Karpas-422 (cell line): ENCODE results near the gene PACRG. TPM values are rescaled to one million over a fixed set of nuclear protein-coding genes. Genes with fewer than 3 reads are reported as not detected.

Source experiments
- DNase-seq: peaks from one replicate; pipeline ENCODE4 v3.0.0-alpha.2; 2015
- H2AFZ ChIP-seq: fragments of 200-600 bp; sonication (generic); 2 replicates; pipeline ENCODE4 v1.6.1; 2014; ENCODE audit warnings: antibody characterized with exemption, low read length, mixed read lengths
- H3K27ac ChIP-seq: fragments of 200-600 bp; sonication (generic); 2 replicates; pipeline ENCODE4 v1.5.1; 2014; ENCODE audit warnings: mild to moderate bottlenecking, low read length, moderate library complexity
- H3K27me3 ChIP-seq: fragments of 200-600 bp; sonication (generic); 2 replicates; pipeline ENCODE4 v1.6.1; 2014; ENCODE audit warnings: low read length, mixed read lengths
- H3K36me3 ChIP-seq: fragments of 200-600 bp; sonication (generic); 2 replicates; pipeline ENCODE4 v1.6.1; 2014; ENCODE audit warnings: low read length, mixed read lengths; ENCODE audit not compliant: insufficient read depth
- H3K4me1 ChIP-seq: fragments of 200-600 bp; sonication (generic); 2 replicates; pipeline ENCODE4 v1.6.1; 2014; ENCODE audit warnings: mild to moderate bottlenecking, low read length, mixed read lengths
- H3K4me2 ChIP-seq: fragments of 200-600 bp; sonication (generic); 2 replicates; pipeline ENCODE4 v1.6.1; 2014; ENCODE audit warnings: low read length, low read depth, mild to moderate bottlenecking; ENCODE audit not compliant: poor library complexity, severe bottlenecking
- H3K4me3 ChIP-seq: fragments of 200-600 bp; sonication (generic); 2 replicates; pipeline ENCODE4 v1.5.1; 2014; ENCODE audit warnings: mild to moderate bottlenecking, antibody characterized with exemption, low read length, mixed read lengths
- H3K79me2 ChIP-seq: fragments of 200-600 bp; sonication (generic); 2 replicates; pipeline ENCODE4 v1.6.1; 2014; ENCODE audit warnings: mild to moderate bottlenecking, low read length, mixed read lengths
- H3K9ac ChIP-seq: fragments of 200-600 bp; sonication (generic); 2 replicates; pipeline ENCODE4 v1.6.0; 2014; ENCODE audit warnings: low read length
- H3K9me2 ChIP-seq: fragments of 200-600 bp; sonication (generic), shearing (Covaris generic); replicated peaks from 2 replicates; pipeline ENCODE4 v1.6.0; 2014; ENCODE audit warnings: mild to moderate bottlenecking, low read length, moderate library complexity; ENCODE audit not compliant: insufficient read depth
- H3K9me3 ChIP-seq: fragments of 300-700, 200-600 bp; sonication (generic); 2 replicates; pipeline ENCODE4 v1.6.1; 2014; ENCODE audit warnings: low read length, mixed read lengths
- H4K20me1 ChIP-seq: fragments of 200-600 bp; sonication (generic); 2 replicates; pipeline ENCODE4 v1.6.1; 2014; ENCODE audit warnings: mild to moderate bottlenecking, antibody characterized with exemption, low read length, low read depth; ENCODE audit not compliant: insufficient read depth
- total RNA-seq: library from RNA; depleted of rRNA; stranded (reverse); fragments of >200 nt; shearing (Covaris generic); gene quantifications from 2 replicates; pipeline ENCODE4 v1.2.3, GENCODE V29; 2014; ENCODE audit warnings: low replicate concordance

Gene PACRG
- total RNA-seq, 1 experiment from 2014 or later, result not detected

- no peaks in the 10 kb centered on the region for H4K20me1 ChIP-seq
- H2AFZ ChIP-seq, result no peak overlapping the region
- no peaks in the 10 kb centered on the region for H3K79me2 ChIP-seq
- no peaks in the 10 kb centered on the region for H3K27me3 ChIP-seq
- no peak overlapping the region for H3K4me3 ChIP-seq
- no peak overlapping the region for H3K4me2 ChIP-seq
- no peak overlapping the region for H3K27ac ChIP-seq
- peaks cover 6% of the 10 kb centered on the region; the same call in 1 of the 2 replicates for H3K9me3 ChIP-seq
- no peak for DNase-seq
- H3K9me2 ChIP-seq, result no peaks in the 10 kb centered on the region
- no peaks in the 10 kb centered on the region for H3K4me1 ChIP-seq
- no peaks in the 10 kb centered on the region for H3K36me3 ChIP-seq
- H3K9ac ChIP-seq, result no peak overlapping the region
Observed at GRCh38 chr6:163345931-163346330, 618.2 kb downstream of the PACRG start.

- Histone ChIP-seq H3K4me2 (no peak overlapping the region), H2AFZ (no peak overlapping the region)
Observed at GRCh38 chr6:163346497-163346961, 618.8 kb downstream of the PACRG start.

GRCh38 chr6:163347021-163347446, 619.3 kb downstream of the PACRG start:
- Histone ChIP-seq H3K27ac (no peak overlapping the region), H3K4me2 (no peak overlapping the region), H3K9me3 (peaks cover 6% of the 10 kb centered on the region; the same call in 1 of the 2 replicates), H3K27me3 (no peaks in the 10 kb centered on the region), H3K4me1 (no peaks in the 10 kb centered on the region), H3K36me3 (no peaks in the 10 kb centered on the region), H3K9me2 (no peaks in the 10 kb centered on the region), H3K79me2 (no peaks in the 10 kb centered on the region), H3K4me3 (no peak overlapping the region), H4K20me1 (no peaks in the 10 kb centered on the region), H2AFZ (no peak overlapping the region), H3K9ac (no peak overlapping the region)
- DNase-seq, result no peak

More at GRCh38 chr6:163346497-163346961, 618.8 kb downstream of the PACRG start:
- Histone ChIP-seq H3K4me3 (no peak overlapping the region), H3K9me3 (peaks cover 6% of the 10 kb centered on the region; the same call in 1 of the 2 replicates), H3K27me3 (no peaks in the 10 kb centered on the region), H3K9me2 (no peaks in the 10 kb centered on the region), H3K79me2 (no peaks in the 10 kb centered on the region), H3K9ac (no peak overlapping the region), H3K4me1 (no peaks in the 10 kb centered on the region), H4K20me1 (no peaks in the 10 kb centered on the region), H3K36me3 (no peaks in the 10 kb centered on the region), H3K27ac (no peak overlapping the region)
- DNase-seq, result no peak

GRCh38 chr6:163348789-163349680, 621.3 kb downstream of the PACRG start:
- no peaks in the 10 kb centered on the region for H3K27me3 ChIP-seq
- H2AFZ ChIP-seq, result no peak overlapping the region
- H3K4me1 ChIP-seq, result no peaks in the 10 kb centered on the region
- H3K27ac ChIP-seq, result no peak overlapping the region
- no peak overlapping the region for H3K4me3 ChIP-seq
- no peak for DNase-seq
- no peaks in the 10 kb centered on the region for H3K36me3 ChIP-seq
- H4K20me1 ChIP-seq, result no peaks in the 10 kb centered on the region
- H3K9me3 ChIP-seq, result no peaks in the 10 kb centered on the region; the same call in 1 of the 2 replicates
- no peaks in the 10 kb centered on the region for H3K79me2 ChIP-seq
- H3K4me2 ChIP-seq, result no peak overlapping the region
- no peak overlapping the region for H3K9ac ChIP-seq
- H3K9me2 ChIP-seq, result no peaks in the 10 kb centered on the region

GRCh38 chr6:163349696-163350095, 621.9 kb downstream of the PACRG start:
- Histone ChIP-seq H3K27ac (no peak overlapping the region), H3K9ac (no peak overlapping the region), H3K79me2 (no peaks in the 10 kb centered on the region), H3K9me3 (no peaks in the 10 kb centered on the region; the same call in 1 of the 2 replicates), H3K27me3 (no peaks in the 10 kb centered on the region), H3K4me1 (peaks cover 2% of the 10 kb centered on the region), H3K4me3 (no peak overlapping the region), H4K20me1 (no peaks in the 10 kb centered on the region), H2AFZ (no peak overlapping the region), H3K36me3 (no peaks in the 10 kb centered on the region), H3K9me2 (no peaks in the 10 kb centered on the region), H3K4me2 (no peak overlapping the region)
- no peak for DNase-seq

- no peak for DNase-seq
- Histone ChIP-seq H3K4me3 (no peak overlapping the region), H3K27ac (no peak overlapping the region), H3K36me3 (no peaks in the 10 kb centered on the region), H3K4me1 (peaks cover 7% of the 10 kb centered on the region), H3K4me2 (no peak overlapping the region), H3K9ac (no peak overlapping the region), H3K27me3 (no peaks in the 10 kb centered on the region), H2AFZ (no peak overlapping the region), H3K9me3 (no peaks in the 10 kb centered on the region; the same call in 1 of the 2 replicates), H3K9me2 (no peaks in the 10 kb centered on the region), H3K79me2 (no peaks in the 10 kb centered on the region), H4K20me1 (no peaks in the 10 kb centered on the region)
Observed at GRCh38 chr6:163351013-163351412, 623.2 kb downstream of the PACRG start.

GRCh38 chr6:163352011-163352685, 624.4 kb downstream of the PACRG start:
- Histone ChIP-seq H4K20me1 (no peaks in the 10 kb centered on the region), H3K36me3 (no peaks in the 10 kb centered on the region), H2AFZ (no peak overlapping the region), H3K79me2 (no peaks in the 10 kb centered on the region), H3K27me3 (no peaks in the 10 kb centered on the region), H3K9ac (no peak overlapping the region), H3K9me2 (no peaks in the 10 kb centered on the region), H3K9me3 (no peaks in the 10 kb centered on the region; the same call in 1 of the 2 replicates), H3K4me1 (peaks cover 7% of the 10 kb centered on the region), H3K4me3 (no peak overlapping the region), H3K4me2 (no peak overlapping the region), H3K27ac (no peak overlapping the region)
- no peak for DNase-seq

- Histone ChIP-seq H3K9me2 (no peaks in the 10 kb centered on the region), H3K4me3 (no peak overlapping the region), H3K36me3 (no peaks in the 10 kb centered on the region), H3K79me2 (no peaks in the 10 kb centered on the region), H3K9ac (no peak overlapping the region), H2AFZ (no peak overlapping the region), H3K27ac (no peak overlapping the region), H3K4me1 (peaks cover 7% of the 10 kb centered on the region), H3K9me3 (no peaks in the 10 kb centered on the region; the same call in 1 of the 2 replicates), H4K20me1 (no peaks in the 10 kb centered on the region), H3K27me3 (no peaks in the 10 kb centered on the region), H3K4me2 (no peak overlapping the region)
- no peak for DNase-seq
Observed at GRCh38 chr6:163352966-163353365, 625.2 kb downstream of the PACRG start.
